Left kidney (tissue), 2 donors: Measurements from ENCODE around the gene MYH10. TPM values are rescaled to one million over a fixed set of nuclear protein-coding genes. Genes with fewer than 3 reads are reported as not detected.
"Not testable (repeated sequence)": the region's sequence is repeated elsewhere in the genome, so short reads cannot be mapped to it uniquely, and the experiment has no call there.

ENCODE experiments used
- DNase-seq: peaks from one replicate; pipeline ENCODE4 v3.0.0-alpha.2; 2013
- polyA plus RNA-seq: library from polyadenylated mRNA; unstranded; fragments of 120-200 nt; gene quantifications from one replicate; pipeline ENCODE4 v1.2.1, GENCODE V29; 2013; ENCODE audit not compliant: insufficient read length

Gene MYH10
- polyA plus RNA-seq, 1 donor, result 282 TPM

GRCh38 chr17:8557176-8557806 is 73.2 kb downstream of the MYH10 start:
- no peak for DNase-seq

- DNase-seq, result no peak
Observed at GRCh38 chr17:8556074-8556473, 74.5 kb downstream of the MYH10 start.

- no peak for DNase-seq
Observed at GRCh38 chr17:8555062-8555461, 75.5 kb downstream of the MYH10 start.

- DNase-seq, result no peak
Observed at GRCh38 chr17:8552577-8553320, 77.8 kb downstream of the MYH10 start.

- no peak for DNase-seq
Observed at GRCh38 chr17:8542599-8543502, 87.7 kb downstream of the MYH10 start.

GRCh38 chr17:8539976-8540375 is 90.5 kb downstream of the MYH10 start:
- DNase-seq, result not testable (repeated sequence)

- DNase-seq, result no peak
Observed at GRCh38 chr17:8537734-8538133, 92.8 kb downstream of the MYH10 start.

GRCh38 chr17:8534498-8535188 is 95.9 kb downstream of the MYH10 start:
- DNase-seq, result no peak

GRCh38 chr17:8532021-8532420 is 98.5 kb downstream of the MYH10 start:
- DNase-seq, result no peak

GRCh38 chr17:8522577-8522976 is 107.9 kb downstream of the MYH10 start:
- no peak for DNase-seq

GRCh38 chr17:8520981-8521380 is 109.5 kb downstream of the MYH10 start:
- no peak for DNase-seq

- DNase-seq, result no peak
Observed at GRCh38 chr17:8518850-8519249, 111.7 kb downstream of the MYH10 start.

GRCh38 chr17:8518326-8518725 is 112.2 kb downstream of the MYH10 start:
- DNase-seq, result no peak

- DNase-seq, result no peak
Observed at GRCh38 chr17:8514801-8515200, 115.7 kb downstream of the MYH10 start.

GRCh38 chr17:8506145-8506544 is 124.4 kb downstream of the MYH10 start:
- DNase-seq, result no peak

- DNase-seq, result no peak
Observed at GRCh38 chr17:8504460-8505207, 125.9 kb downstream of the MYH10 start.

- DNase-seq, result no peak
Observed at GRCh38 chr17:8503807-8504206, 126.7 kb downstream of the MYH10 start.

GRCh38 chr17:8503368-8503767 is 127.2 kb downstream of the MYH10 start:
- no peak for DNase-seq

- DNase-seq, result no peak
Observed at GRCh38 chr17:8502126-8502525, 128.4 kb downstream of the MYH10 start.

GRCh38 chr17:8500609-8501008 is 129.9 kb downstream of the MYH10 start:
- DNase-seq, result no peak

- DNase-seq, result no peak
Observed at GRCh38 chr17:8499614-8500013, 130.9 kb downstream of the MYH10 start.
